Activated T-cell treated with anti-CD3 and anti-CD28 coated beads for 4 hours (primary cell): ENCODE results near the gene PLAGL2.
"Not testable (repeated sequence)": the region's sequence is repeated elsewhere in the genome, so short reads cannot be mapped to it uniquely, and the experiment has no call there.

ENCODE experiments used
- DNase-seq: peaks from one replicate; pipeline ENCODE4 v3.0.0-alpha.2; 2020

The PLAGL2 gene, protein sequence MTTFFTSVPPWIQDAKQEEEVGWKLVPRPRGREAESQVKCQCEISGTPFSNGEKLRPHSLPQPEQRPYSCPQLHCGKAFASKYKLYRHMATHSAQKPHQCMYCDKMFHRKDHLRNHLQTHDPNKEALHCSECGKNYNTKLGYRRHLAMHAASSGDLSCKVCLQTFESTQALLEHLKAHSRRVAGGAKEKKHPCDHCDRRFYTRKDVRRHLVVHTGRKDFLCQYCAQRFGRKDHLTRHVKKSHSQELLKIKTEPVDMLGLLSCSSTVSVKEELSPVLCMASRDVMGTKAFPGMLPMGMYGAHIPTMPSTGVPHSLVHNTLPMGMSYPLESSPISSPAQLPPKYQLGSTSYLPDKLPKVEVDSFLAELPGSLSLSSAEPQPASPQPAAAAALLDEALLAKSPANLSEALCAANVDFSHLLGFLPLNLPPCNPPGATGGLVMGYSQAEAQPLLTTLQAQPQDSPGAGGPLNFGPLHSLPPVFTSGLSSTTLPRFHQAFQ

DNA sequence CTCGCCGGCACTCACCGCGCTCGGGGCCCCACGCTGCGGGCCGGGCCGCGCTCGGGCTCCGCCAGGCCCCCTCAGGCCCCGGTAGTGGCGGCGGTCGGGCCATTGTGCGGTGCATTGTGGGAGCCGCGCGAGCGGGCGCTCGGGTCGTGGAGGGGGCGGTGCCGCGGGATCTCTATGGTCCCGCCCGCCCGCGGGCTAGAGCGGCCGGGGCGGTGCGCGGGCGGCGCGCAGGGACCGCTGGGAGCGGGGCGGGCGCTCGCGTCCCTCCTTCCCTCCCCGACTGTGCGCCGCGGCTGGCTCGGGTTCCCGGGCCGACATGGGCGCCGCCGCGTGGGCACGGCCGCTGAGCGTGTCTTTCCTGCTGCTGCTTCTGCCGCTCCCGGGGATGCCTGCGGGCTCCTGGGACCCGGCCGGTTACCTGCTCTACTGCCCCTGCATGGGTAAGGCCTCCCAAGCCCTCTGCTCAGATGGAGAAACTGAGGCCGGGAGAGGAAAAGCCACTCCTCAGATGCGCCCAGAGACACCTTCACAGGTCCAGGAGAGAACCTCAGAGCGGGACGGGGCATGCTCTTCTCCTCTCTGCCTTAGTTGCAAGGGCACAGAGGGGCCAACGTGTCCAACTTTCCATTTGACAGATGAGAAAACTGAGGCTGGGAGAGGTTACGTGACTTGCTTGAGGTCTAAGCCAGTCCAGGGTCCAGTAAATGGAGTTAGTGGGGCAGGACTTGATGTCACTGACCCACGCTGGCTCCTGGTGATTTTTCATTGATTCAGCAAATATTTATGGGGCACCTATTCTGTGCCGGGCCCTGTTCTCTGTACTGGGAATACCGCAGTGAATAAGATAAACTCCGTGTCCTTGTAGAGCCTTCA, at the start of gene PLAGL2, which contains the start of gene POFUT1:
Gene PLAGL2 (minus strand): TSS at position 118 of the 873 bp plus-strand sequence. CDS start 5,565 bp downstream, outside the sequence.
Gene POFUT1 (plus strand): TSS at position 255 of the 873 bp plus-strand sequence. CDS start 62 bp downstream, at position 317.
- DNase-seq = peak; percentile 86

DNA sequence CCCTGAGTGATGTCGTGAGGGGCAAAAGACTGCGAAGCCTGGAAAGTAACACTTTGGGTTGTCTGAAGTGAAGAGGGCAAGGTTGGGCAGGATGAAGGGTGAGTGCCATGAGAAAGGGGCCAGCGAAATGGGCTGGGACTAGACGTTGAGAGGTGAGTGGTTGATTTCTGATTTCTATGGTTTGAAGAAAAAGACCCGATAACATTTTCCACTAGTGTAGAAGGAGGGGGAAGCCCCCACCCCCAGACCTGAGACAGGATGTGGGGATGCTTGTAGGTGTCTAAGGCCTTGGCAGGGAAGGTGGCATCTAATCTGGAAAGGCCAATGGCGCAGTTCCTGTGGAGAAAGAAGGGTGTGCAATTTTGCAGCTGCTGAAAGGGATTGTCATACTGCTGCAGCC, 44.6 kb upstream of the PLAGL2 start:
- peak; percentile 74 for DNase-seq

DNA sequence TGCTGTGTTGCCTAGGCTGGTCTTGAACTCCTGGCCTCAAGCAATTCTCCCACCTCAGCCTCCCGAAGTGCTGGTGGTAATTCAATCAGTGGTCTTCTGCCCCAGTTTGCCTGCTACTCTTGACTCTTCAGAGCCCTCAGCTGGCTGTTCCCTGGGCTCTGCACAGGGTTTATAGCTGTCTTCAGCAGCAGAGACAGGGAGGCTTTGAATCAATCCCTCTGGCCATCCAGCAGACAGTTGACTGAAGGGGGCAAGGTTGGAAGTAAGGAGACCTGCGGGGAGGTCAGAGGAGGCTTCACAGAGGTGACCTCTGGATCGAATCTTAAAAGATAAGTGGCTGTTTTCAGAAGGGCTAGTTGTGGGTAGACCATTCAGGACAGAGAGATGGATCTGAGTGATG, 43.9 kb upstream of the PLAGL2 start:
- no peak for DNase-seq

DNA sequence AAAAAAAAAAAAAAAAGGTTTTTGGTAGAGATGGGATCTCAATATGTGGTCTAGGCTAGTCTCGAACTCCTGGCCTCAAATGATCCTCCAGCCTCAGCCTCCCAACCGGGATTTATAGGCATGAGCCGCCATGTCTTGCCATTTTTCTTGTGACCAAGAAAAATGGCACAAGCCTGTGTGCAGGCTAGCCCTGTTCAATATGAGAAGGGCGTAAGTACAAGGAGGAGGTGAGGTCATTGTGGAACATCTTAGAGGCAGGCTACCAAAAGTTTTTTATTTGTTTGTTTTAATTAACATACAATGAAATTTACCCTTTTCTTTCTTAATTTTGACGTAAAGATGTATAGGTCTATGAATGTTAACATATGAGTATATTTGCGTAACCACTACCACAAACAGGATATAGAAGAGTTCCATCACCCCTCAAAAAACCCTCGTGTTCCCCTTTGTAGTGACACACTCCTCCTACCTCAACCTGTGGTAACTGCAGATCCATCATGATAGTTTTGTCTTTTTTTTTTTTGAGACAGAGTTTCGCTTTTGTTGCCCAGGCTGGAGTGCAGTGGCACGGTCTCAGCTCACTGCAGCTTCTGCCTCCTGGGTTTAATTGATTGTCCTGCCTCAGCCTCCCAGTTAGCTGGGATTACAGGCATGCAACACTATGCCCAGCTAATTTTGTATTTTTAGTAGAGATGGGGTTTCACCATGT, 41.6 kb upstream of the PLAGL2 start:
- no peak for DNase-seq

DNA sequence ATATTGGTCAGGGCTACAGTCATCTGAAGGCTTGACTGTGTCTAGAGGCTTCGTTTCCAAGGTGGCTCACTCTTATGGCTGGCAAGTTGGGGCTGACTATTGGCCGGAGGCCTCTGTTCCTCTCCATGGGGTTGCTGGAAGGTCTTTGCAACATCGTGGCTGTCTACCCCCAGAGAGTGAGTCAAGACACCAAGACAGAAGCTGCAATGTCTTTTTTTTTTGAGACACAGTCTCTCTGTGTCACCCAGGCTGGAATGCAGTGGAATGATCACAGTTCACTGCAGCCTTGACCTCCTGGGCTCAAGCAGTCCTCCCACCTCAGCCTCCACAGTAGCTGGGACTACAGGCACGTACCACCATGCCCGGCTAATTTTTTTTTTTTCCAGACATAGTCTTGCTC, 40.5 kb upstream of the PLAGL2 start:
- no peak for DNase-seq

DNA sequence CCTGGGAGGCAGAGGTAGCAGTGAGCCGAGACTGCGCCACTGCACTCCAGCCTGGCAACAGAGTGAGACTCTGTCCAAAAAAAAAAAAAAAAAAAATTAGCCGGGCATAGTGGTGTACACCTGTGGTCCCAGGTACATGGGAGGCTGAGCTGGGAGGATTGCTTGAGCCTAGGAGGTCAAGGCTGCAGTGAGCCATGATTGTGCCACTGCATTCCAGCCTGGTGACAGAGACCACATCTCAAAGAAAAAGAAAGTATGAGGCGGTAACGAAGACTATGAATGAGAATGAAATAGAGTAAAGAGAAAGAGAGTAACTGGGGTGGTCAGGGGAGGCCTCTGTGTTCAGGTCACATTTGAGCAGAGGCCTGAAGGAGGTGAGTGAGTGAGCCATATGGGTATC, 38.7 kb upstream of the PLAGL2 start:
- not testable (repeated sequence) for DNase-seq

DNA sequence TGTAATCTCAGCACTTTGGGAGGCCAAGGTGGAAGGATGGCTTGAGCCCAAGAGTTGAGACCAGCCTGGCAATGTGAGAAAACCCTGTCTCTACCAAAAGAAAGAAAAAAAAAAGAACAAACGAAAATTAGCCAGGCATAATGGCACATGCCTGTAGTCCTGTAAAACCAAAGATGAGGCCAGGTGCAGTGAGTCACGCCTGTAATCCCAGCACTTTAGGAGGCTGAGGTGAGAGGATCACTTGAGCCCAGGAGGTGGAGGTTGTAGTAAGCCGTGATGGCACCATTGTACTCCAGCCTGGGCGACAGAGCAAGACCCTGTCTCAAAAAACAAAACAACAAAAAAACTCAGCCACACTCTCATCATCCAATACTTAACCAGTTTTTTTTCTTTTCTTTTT, 37.4 kb upstream of the PLAGL2 start:
- DNase-seq = no peak

DNA sequence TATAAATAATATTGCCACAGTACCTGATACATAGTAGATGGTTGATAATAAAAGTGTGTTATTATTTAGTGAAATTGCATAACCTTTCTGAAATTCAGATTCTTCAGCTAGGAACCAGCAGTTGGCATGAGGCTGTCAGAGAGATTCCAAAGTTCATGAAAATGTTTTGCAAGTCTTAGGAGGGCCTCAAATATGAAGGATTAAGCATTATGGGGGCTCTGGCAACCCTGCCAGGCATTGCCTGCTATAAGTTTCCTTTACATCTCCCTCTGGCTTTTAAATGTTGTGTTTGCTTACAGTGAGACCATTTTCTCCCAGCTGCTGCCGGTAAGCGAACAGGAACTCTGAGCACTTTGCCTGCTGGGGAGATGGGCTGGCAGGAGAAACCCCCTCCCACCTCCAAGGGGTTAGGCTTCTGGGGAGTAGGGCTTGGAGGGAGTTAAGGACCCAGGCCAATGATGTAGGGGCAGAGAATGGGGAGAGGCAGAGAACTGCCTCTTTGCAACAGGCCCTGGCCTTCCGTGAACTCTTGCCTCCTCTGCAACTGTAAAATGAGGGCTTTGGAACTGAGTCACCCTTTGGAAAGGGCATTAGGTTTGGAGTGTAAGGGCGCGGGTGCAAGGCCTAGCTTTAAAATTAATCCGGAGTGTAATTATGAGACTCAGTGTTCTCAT, 36.7 kb upstream of the PLAGL2 start:
- no peak for DNase-seq

DNA sequence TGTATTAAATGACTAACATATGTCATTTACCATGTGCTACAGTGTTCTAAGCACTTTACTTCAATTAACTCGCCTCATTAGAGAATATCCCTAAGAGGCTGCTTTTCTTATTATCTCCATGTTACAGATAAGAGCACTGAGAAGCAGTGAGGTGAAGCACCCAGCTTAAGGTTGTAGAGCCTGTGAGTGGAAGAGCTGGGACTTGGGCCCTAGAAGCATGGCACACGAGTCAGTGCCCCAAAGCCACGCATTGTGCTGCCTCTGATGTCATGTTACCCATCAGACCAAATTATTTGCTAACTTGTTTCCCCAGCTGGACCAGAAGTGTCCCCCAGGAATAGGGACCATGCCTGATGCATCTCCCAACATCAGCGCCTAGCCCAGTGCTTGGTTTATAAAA, 34.3 kb upstream of the PLAGL2 start:
- DNase-seq = no peak

DNA sequence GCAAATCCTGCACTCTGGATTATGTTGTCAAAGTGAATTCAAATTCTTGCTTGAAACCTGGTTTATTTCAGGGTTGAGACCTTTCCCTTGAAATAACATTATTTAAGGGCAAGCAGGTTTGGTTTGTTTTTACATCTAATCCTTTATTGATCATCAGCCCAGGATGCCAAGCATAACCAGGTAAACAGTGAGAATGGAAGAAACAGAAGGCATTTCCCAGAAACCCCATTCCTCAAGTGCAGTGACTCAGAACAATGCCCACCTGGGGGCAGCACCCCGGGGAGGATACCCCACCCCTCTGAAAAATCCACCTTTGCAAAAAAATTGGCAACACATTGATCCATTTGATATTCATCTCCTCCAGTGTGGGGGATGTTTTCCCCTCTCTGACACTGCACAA, 32.7 kb upstream of the PLAGL2 start:
- DNase-seq = no peak

DNA sequence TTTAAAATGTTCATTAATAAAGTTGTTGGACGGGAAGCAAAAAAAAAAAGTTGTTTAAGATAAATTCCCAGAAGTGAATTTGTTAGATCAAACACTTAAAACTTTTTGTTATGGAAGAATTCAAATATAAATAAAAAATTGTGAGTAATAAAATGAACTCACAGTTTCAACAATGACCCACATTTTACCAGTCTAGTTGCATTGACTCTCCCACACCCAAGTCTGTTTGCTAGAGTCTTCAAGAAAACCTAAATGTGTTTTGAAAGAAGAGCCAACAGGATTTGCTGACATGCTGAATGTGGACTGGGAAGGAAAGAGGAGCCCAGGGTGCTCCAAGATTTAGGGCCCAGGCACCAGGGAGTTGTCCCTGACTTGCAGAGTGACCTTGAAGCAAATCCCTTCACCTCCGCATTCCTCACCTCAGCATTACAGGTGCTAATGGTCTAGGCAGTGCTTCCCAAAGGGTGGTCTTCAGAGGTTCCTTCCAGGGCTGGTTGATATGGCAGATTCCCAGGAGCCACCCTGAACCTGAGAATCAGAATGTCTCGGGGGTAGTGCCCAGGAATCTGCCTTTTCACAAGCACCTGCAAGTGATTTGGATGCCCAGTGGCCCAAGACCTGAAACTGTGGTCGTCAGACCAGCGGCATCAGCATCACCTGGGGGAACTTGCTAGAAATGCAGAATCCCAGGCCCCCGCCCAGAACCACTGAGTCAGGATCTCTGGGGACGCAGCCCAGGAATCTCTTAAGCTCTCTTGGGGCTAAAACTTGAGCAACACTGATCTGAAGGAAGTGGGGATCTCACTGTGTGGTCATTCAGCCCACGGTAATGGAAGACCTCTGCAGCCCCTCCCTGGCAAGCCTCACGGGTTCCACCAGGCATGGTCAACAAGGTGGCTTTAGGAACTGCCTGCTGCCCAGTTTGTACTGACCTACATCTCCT, 31.2 kb upstream of the PLAGL2 start:
- no peak for DNase-seq

DNA sequence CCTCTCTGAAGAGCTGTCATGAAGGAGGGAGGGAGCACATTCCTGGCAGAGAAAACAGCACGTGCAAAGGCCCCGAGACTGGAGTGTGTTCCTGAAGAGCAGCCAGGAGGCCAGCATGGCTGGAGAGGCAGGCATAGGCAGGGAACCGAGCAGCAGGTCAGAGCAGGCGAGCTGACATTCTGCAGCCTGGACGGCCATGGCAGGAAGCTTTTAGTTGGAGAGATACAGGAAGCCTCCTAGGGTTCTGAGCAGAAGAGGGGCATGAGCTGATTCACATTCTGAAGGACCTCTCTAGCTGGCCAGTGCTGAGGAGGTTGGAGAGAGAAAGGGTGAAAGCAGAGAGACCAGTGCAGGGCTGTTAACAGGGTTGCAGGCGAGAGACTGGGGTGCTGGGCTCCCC, 29.9 kb upstream of the PLAGL2 start:
- no peak for DNase-seq

DNA sequence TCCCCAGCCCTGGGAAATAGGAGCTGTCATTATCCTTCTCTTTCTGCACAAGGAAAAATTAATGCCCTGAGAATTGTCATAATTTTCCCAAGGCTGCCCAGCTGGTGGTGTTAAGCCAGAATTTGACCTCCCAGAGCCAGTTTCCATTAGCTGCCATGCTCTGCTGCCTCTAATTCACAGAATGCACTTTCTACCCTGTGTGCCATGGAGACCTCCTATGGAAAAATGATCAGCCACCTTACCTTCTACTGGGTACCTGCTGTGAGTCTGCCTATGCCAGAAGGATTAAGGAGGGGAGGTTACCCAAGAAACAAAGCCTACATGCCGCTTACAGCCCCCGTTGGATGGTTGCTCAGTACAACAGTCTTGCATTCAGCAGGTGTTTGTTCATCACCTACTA, 29.3 kb upstream of the PLAGL2 start:
- no peak for DNase-seq

DNA sequence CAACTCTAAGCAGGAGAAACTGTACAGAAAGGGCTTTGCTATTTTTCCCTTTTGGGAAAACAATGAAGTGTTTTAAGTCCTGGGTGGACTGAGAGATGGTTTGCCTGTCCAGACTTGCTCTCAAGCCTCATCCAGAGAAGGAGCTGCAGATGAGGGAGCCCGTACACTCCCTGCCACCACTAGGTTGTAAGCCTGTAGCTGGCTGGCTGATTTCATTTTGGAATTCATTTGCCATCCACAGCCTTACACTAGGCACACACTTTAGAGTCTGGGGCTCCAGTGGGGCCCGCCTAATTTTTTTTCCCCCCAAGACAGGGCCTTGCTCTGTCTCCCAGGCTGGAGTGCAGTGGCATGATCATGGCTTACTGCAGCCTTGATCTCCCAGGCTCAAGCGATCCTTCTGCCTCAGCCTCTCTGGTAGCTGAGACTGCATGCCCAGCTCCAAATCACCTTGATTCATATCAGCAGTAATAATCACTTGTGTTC, 28.5 kb upstream of the PLAGL2 start:
- no peak for DNase-seq

DNA sequence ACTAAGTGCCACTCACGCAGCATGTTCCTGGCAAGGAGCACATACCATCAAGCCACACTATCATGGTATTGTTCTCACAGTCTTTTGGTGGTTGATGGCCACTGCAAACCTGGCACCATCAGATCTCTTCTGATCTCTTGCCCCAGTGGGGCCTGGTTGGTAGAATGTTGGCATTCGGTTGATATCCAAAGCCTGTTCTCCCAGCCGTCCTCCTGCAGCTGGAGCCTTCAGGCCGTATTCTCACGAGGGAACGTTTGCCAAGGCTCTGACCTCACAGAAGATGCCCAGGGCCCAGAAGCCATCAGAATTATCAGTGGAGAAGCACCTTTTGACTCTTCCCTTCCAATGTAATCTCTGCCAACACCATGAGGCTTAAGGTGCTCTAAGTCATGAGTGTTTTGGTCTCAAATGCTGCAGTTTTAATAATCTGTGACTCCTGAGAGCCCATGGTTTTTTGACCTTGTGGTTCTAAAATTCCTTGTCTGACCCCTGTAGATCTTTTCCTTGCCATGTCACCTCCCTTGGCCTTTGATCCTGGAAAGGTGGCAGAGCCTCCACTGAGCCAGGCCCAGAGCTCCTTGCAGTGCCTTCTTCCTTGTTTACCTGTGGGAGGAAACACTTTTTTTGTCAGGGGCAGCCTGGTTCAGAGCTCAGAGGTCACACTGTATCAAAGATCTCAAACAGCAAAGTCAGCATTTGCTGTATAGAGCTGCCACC, 27.9 kb upstream of the PLAGL2 start:
- DNase-seq = no peak

DNA sequence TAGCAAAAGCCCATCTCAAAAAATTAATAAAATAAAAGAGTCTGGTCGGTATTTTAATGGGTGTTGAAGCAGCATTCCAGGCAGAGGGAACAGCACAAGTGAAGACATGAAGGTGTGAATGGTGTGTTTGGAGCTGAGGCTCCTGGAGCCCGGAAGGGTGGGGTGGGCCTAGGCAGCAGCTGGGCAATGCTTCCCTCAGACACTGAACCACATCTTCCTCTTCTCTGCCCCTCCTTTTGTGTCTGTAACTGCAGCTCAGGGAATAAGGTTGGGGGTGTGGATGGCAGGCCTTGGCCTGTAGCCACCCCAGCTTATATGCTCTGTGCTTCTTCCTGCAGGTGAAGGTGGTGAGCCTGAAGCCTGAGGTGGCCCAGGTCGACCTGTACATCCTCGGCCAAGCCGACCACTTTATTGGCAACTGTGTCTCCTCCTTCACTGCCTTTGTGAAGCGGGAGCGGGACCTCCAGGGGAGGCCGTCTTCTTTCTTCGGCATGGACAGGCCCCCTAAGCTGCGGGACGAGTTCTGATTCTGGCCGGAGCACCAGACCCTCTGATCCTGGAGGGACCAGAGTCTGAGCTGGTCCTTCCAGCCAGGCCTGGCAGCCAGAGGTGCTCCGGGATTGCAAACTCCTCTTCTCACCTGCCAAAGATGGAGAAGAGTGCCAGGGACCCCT, 26.7 kb upstream of the PLAGL2 start:
- no peak for DNase-seq

DNA sequence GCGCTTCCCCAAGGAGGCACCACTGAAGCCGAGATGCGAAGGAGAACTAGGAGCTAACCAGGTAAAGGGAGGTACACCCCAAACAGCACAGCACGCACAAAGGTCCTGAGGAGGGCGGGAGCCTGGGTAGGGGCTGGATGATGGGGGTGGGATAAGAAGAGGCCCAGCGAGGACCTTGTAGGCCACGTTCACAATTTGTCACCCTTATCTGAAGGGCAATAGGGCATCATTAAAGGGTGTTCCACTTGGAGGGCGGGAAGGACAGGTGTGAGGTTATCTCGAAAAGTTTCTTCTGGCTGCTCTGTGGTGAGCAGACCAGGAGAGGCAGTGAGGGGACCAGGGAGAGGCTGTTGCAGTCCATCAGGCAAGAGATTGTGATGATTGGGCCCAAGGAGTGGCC, 25.7 kb upstream of the PLAGL2 start:
- no peak for DNase-seq

DNA sequence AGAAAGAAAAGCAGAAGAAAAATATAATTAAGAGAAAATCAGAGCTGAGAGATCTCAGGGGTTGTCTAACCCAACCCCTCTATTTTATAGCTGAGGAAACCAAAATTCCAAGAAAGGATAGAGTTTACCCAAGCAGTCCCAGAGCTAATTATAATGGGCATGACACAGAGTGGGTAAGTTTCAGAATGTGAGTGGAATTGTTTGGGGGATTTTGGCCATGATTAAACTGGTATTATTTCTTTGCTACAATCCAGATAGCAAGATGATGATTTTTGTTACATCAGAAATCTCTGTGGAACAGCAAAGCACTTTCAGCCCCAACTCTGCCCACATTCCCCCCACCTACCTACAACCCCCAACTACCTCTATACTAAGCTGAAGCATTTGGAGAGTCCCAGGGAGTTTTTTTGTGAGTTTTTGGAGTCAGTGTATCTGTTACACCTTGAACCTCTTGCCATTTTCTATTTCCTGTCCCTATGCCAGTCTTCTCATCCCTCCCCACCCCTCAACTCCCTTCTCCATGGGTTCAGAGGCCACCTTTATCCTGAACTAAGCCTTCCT, 24.9 kb upstream of the PLAGL2 start:
- DNase-seq = no peak

DNA sequence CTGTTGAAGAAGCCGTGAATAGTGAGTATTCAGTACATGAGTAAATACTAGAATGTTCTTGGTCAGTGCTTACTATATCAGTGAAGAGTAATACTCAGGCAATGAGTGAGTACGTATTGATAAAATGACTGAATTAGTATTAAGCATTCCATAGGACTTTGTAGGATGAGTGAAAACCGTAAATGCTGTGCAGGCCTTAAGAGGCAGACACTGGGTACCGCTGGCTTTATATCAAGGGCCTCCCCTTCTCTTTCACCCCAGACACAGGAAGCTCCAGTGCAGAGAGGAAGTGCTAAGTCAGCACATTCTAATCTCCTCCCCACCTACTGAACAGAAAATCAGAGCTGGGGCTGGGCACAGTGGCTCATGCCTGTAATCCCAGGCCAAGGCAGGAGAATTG, 24.3 kb upstream of the PLAGL2 start:
- peak; percentile 15 for DNase-seq

DNA sequence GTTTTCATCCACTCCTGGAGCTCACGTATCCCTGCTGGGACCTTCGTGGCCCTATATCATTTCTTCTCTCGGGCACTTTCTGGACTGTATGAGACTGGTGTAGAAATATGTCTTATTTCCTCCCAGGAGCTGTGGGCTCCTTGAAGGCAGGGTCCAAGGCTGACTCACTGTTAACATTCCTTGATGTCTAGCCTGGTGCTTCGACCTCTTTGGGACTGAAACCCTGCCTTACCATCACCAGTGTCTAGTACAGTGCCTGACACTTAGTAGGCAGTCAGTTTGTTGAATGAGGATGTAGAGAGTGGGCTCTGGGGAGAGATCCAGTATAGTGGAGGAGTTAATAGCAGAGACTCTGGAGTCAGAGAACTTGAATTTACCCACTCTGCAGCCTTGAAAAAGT, 23.7 kb upstream of the PLAGL2 start:
- DNase-seq = no peak
